GM21737 (cell line): Measurements from ENCODE around the gene STRIP1.
"Not testable (repeated sequence)": the region's sequence is repeated elsewhere in the genome, so short reads cannot be mapped to it uniquely, and the experiment has no call there.

ENCODE experiments used
- ATAC-seq: cut with Tn5 transposase; IDR thresholded peaks from one replicate; pipeline ENCODE4 v1.9.1; 2021; ENCODE audit warnings: mild to moderate bottlenecking, moderate library complexity; ENCODE audit not compliant: unreplicated experiment

Gene STRIP1

DNA sequence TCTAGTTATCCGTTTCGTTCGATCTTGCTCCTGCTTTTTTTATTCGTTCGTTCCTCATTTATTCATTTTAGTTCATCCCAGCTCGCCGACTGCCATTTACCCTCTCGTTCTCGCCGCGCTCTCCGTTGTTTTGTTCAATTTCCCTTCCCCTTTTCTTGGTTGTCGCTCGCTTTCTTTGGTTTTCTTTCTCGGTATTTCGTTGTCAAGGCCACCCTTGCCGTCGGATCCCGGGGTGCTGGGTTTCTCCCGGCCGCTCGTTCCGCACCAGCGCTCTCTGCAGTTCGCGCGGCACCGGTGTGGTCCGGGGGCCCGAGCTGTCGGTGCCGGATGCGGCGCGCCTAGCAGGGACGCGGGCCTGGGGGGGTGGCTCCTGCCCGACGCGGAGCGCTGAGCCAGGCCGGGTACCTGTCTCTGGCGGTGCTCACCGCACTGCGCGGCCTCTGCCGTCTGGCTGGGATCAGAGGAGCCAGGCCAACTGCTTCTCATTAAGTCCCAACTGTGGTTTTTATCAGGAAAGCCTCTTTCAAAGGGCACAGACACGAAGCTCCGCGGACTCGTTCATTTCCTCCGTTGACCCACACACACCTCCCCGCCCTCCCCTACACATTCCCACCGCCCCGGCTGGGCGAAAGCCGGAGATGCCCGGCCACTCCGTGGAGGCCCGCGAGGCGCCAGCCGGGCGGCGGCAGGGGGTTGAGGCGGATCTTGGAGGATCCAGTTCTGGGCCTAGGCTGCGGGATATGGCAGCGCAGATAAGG, 34.4 kb downstream of the STRIP1 start:
- ATAC-seq: no peak

GRCh38 chr1:110069404-110070281, 35.2 kb downstream of the STRIP1 start:
- no peak for ATAC-seq

- no peak for ATAC-seq
These were observed 35.9 kb downstream of the STRIP1 start for GRCh38 chr1:110070282-110070669.

DNA sequence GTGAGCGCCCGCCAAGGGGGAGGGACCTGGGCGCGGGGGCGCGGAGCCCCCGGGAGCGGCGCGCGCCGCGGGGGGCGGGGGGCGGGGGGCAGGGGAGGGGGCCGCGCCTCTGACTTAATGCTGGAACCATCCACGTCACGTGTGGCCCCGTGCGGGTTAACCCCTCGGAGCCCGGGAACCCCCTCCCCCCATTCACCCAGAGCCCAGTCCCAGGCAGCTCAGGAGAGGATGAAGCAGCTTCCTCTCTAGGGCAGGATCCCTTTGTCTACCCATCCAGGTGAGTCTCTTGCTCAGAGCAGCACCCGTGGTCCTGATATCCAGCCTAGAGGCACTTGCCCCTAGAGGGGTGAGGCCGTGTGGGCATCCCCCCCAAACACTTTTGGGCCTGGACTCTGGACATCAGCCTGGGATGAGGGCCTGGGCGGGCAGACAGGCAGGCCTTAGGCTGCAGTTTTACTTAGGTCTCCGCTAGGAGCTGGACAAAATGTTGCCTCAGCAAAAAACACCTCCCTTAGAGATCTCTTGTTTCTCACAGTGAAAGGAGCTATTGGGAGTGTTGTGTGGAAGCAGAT, 36.3 kb downstream of the STRIP1 start, which contains the start of gene ALX3:
ALX3 (minus strand) TSS at position 2 of the 572 bp plus-strand sequence. CDS start 60 bp downstream, outside the sequence.
- no peak for ATAC-seq

DNA sequence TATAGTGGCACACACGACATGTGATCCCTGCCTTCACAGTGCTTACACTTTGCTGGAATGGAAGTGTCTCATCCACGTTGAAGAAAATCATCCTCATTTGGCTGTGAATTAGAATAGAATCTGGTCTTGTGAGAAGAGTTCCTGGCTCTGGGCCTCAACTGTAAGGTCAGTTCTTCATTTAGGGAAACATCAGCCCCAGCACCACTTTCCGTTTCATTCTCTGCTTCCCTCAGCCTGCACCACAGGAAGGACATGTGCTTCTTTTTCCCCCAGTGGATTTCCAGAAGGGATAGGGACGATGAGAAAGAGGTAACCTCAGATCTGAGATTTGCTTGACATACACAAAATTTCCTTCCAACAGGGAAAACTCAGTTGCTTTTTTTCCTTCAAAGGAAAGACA, 39.7 kb downstream of the STRIP1 start:
- ATAC-seq: no peak

DNA sequence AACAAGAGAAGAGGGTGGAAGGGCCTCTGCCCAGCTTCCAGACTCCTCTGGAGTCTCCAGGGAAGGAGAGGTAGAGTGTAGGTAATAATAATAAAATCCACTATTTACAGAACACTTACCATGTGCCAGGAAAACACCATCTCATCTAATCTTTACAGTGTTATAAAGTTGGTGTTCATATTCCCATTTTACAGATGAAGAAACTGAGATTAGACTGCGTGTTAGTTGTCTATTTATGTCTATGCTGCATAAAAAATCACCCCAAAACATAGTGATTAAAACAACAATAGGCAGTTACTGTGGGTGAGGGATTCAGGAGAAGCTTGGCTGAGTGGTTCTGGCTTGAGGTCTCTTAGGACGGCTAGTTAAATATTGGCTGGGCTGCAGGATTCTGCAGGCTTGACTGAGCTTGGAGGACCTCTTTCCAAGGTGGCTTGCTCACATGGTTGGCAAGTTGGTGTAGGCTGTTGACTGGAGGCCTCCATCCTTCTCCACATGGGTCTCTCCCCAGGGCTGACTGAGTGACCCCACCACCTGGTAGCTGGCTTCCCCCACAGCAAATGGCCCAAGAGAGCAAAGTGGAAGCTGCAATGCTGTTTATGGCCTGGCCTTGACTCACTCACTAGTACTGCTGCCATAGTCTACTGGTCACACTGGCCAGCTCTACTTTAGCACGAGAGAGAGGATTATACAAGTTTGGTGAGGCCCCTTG, 42.5 kb downstream of the STRIP1 start:
- ATAC-seq: no peak

GRCh38 chr1:110079995-110080394, 45.6 kb downstream of the STRIP1 start:
- ATAC-seq: not testable (repeated sequence)

DNA sequence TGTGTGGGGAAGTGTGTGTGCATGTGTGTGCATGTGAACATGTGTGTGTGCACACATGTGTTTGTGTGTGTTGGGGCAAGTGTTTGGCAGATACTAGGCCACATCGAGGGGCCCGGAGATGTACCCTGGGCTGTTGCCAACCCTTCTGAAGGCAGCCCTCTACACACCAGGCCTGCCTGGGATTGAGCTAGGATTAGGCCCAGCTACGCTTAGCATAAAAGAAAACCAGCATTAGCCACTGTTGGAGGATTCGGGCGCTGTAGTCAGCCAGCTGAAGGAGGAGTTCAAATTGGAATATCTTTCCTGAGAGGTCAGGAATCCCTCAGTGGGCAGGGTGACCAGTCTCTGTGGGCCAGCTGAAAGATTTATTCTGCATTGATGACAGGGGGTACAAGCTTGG, 46.6 kb downstream of the STRIP1 start:
- no peak for ATAC-seq

- ATAC-seq: no peak
These were observed 48.1 kb downstream of the STRIP1 start for GRCh38 chr1:110082477-110082876.

DNA sequence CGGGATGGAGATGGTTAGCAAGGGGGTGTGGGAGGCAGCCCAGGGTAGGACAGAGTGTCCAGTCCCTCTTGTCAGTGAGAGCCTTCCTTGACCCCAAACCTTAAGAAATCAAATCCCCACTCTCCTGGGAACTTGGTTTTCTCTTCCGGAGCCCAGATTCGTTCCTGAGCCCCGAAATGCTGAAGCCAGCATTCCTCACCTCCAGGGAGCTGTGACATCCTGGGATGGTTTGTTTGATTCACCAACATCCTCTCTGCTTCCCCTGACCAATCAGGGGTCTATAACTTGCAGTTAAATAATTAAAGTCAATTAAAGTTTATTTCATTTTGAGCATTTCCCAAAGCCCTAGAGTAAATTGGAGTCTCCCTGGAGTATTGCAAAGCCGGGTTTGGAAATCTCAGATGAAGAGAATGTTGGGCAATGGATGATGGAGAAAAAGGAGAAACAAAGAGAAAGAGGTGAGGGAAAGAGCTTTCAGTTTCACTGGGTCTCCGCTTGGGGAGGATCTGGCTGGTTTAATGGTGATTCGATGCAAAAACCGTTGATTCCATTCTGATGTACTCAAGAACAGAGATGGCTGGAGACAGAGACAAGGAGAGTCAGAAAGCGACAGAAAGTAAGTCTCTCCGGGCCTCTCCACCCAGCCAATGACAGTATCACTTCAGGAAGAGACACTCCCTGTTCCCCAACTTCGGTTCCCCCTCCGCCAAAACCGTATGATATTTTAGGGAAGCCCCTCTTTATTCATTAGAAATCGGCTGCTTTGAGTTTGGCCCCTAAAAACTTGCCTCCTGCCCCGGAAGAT, 48.8 kb downstream of the STRIP1 start:
- no peak for ATAC-seq

DNA sequence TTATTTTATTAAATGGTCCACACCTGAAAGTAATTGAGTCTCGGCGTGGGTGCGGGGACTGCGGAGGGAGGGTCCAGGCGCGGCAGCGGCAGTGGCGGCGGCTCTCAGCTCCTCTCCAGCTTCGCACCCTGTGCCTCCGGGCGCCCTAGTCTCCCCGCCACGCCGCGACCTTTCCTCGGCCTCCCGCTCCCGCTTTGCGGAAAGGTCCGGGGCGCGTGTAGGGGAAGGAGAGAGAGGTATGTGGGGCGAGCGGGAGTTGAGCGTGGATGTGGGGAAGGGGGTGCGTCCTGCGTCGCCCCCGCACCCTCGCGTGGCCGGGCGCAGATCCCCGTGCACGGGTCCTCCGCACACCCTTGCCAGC, 49.4 kb downstream of the STRIP1 start:
- no peak for ATAC-seq

DNA sequence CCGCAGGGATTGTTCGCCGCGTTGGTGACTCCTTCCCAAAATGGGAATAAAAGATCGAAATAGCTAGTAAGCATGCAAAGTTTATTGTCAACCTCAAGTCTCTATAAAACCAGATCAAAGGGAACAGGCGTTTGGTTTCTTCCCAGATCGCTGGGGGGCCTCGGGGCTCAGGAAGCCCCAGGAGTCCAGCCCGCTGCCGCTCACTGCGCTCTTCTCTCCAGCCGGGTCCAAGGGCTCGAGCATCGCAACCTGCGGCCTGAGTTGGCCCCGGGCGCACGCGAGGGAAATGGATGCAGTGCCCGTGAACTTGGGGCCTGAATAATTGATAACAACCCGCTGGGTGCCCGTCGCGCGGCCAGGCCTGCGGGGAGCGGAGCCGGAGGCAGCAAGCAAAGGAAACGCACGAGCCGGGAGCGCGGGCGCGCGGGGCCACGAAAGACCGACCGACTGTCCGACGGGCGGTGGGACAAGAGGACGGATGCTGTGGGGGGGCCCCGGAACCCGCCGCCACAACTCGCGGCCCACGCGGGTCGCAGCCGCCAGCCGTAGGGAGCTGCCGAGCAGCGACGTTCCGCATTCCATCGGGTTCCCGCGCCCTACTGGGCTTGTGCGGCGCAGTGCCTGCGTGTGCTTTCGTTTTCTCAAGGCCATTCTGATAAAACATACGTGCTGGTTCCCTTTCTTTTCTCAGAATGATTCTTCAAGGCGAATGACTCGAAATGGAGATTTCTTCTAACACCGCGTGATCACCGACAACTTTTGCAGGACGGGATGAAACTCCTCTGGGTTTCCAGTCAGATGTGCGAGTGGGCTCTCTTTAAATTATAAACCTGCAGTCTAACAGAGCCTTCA, 50.0 kb downstream of the STRIP1 start:
- ATAC-seq: no peak

- ATAC-seq: no peak
These were observed 51.2 kb downstream of the STRIP1 start for GRCh38 chr1:110085671-110086070.

GRCh38 chr1:110086961-110087360, 52.5 kb downstream of the STRIP1 start:
- no peak for ATAC-seq

- no peak for ATAC-seq
These were observed 53.7 kb downstream of the STRIP1 start for GRCh38 chr1:110087812-110088738.

DNA sequence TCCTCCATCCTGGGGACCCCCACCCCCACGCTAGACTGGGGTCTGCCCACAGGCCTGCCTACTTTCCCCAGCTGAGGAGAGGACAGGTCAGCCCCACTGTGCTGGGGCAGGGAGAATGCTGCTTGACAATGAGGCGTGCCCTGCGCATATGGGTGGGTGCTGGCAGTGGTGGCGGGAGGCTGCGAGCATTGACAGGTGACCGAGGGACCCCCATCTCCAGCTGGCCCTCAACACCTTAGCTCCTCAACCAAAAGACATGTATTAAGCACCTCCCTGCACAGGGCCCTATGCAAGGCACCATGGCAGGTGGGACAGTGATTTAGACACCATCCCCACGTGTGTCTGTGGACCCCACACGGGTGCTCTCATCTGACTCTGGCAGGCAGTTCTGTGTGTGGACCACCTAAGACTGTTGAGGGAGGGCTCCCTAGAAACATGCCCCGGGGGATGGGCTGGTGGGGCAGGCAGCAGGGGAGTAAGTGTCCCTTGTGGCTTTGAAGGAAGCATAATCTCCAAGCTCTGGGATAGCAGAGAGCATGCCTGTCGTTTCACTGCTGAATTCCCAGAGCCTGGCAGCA, 54.4 kb downstream of the STRIP1 start:
- ATAC-seq: no peak

GRCh38 chr1:110089561-110090275, 55.3 kb downstream of the STRIP1 start:
- ATAC-seq: no peak
